GM19438 (cell line): Measurements from ENCODE around the gene CYYR1.

ENCODE experiments used
- ATAC-seq: cut with Tn5 transposase; IDR thresholded peaks from one replicate; pipeline ENCODE4 v1.9.1; 2021; ENCODE audit warnings: low read depth; ENCODE audit not compliant: unreplicated experiment

The CYYR1 gene

GRCh38 chr21:26572702-26573381, at the start of gene CYYR1:
CYYR1 (minus strand) TSS chr21:26573286; CDS start chr21:26572940, 346 bp downstream.
- ATAC-seq, result no peak

GRCh38 chr21:26617176-26617575, 44.1 kb upstream of the CYYR1 start:
- no peak for ATAC-seq

GRCh38 chr21:26614251-26614650, 41.2 kb upstream of the CYYR1 start:
- no peak for ATAC-seq

GRCh38 chr21:26599261-26599660, 26.2 kb upstream of the CYYR1 start:
- no peak for ATAC-seq

- no peak for ATAC-seq
Observed at GRCh38 chr21:26597981-26598380, 24.9 kb upstream of the CYYR1 start.

GRCh38 chr21:26597031-26597430, 23.9 kb upstream of the CYYR1 start:
- ATAC-seq, result no peak

- no peak for ATAC-seq
Observed at GRCh38 chr21:26595971-26596370, 22.9 kb upstream of the CYYR1 start.

GRCh38 chr21:26593800-26594199, 20.7 kb upstream of the CYYR1 start:
- ATAC-seq, result no peak

- no peak for ATAC-seq
Observed at GRCh38 chr21:26591543-26591942, 18.5 kb upstream of the CYYR1 start.

- ATAC-seq, result no peak
Observed at GRCh38 chr21:26588446-26588845, 15.4 kb upstream of the CYYR1 start.

GRCh38 chr21:26587736-26588201, 14.7 kb upstream of the CYYR1 start:
- ATAC-seq, result no peak

- ATAC-seq, result no peak
Observed at GRCh38 chr21:26583769-26584168, 10.7 kb upstream of the CYYR1 start.

GRCh38 chr21:26581818-26582217, 8.7 kb upstream of the CYYR1 start:
- ATAC-seq, result no peak

- ATAC-seq, result no peak
Observed at GRCh38 chr21:26572076-26572701, 897 bp downstream of the CYYR1 start.

- no peak for ATAC-seq
Observed at GRCh38 chr21:26570203-26570602, 2.9 kb downstream of the CYYR1 start.

GRCh38 chr21:26565546-26565945, 7.5 kb downstream of the CYYR1 start:
- ATAC-seq, result no peak

- no peak for ATAC-seq
Observed at GRCh38 chr21:26565111-26565510, 8.0 kb downstream of the CYYR1 start.

GRCh38 chr21:26563856-26564503, 9.1 kb downstream of the CYYR1 start:
- ATAC-seq, result no peak

GRCh38 chr21:26560612-26561011, 12.5 kb downstream of the CYYR1 start:
- no peak for ATAC-seq

- ATAC-seq, result no peak
Observed at GRCh38 chr21:26559099-26559498, 14.0 kb downstream of the CYYR1 start.

GRCh38 chr21:26557106-26557505, 16.0 kb downstream of the CYYR1 start:
- no peak for ATAC-seq
